ENCODE results near the gene DCUN1D2.
"Not testable (repeated sequence)": the region's sequence is repeated elsewhere in the genome, so short reads cannot be mapped to it uniquely, and the experiment has no call there.

Gene DCUN1D2

DNA sequence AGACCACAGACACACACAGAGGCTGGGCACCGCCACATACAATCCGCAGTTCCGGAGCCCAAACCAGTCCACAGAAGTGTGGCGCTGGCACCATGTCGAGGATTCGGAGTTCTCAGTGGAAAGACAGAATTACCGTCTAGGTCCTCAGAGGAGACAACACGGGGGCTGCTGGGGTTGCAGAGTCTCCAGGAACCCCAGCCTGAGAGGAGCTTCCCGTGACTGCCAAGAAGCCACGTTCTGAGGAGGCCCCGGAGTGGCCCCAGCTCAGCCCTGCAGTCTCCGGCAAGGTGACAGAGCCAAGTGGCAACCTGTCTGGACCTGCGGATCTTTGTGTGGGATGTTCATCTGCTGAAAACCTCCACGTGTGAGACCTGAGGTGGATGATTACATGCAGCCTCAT is 29.9 kb downstream of the DCUN1D2 start:
- no peak for DNase-seq

DNA sequence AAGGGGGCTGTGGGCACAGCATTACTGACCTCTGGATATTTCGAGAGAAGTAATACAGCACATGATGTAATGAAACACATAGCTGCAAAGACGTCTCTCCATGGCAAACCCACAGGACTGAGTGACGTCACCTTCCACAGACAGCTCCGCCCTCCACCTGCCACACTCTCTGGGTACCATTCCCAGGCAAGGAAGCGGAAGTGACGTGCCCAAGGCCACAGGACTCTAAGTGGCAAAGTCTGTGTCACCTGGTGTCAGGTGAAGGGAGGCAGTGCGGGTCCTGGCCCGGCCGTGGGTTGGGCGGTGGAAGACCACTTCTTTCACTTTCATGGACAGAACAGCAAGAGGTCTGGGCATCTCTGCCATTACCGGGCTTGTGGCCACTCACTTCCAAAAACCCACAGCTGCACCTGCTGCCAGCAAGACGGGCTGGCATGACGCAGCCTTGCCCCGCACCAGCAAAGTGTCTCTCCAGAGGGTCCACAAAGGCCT is 30.4 kb downstream of the DCUN1D2 start:
- DNase-seq, result no peak

DNA sequence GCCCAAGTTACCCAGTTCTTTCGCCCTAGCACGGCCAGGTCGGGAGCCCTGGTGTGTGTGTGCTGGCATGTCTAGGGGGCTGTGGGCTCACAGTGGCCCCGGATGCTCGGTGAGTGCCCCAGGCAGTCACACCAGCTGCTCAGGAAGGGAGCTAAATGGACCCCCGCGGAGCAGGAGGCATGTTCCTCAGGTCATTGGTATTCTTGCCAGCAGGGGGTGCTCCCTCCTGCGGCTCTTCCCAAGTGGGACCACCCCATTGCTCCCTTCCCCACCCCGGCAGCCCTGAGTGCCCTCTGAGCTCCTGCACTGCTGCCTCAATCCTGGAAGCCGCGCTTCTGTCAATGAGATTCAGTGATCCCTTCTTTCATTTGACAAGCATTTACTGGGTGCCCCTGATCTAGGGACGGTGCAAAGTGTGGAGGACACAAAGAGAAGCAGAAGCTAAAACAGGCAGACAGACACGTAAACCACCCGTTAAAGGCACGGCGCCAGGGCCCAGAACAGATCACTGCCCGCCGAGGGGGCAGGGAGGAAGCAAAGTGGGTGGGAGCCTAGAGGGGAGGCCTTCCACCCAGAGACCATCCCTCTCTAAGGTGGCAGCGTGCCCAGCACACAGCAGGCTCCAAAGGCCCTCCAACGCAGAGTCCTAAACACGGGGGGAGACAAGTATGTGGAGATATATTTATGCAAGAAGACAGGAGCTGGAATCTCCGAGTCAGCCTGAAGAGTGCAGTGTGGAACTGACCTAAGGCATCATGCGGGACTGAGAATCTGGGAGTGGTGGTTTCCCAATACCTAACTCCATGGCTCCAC is 32.1 kb downstream of the DCUN1D2 start:
- no peak for DNase-seq

- no peak for DNase-seq
Measured at GRCh38 chr13:113457510-113457909, 33.0 kb downstream of the DCUN1D2 start.

- DNase-seq, result no peak
Measured at GRCh38 chr13:113456116-113456702, 34.3 kb downstream of the DCUN1D2 start.

- no peak for DNase-seq
Measured at GRCh38 chr13:113455384-113455783, 35.1 kb downstream of the DCUN1D2 start.

- no peak for DNase-seq
Measured at GRCh38 chr13:113454936-113455335, 35.6 kb downstream of the DCUN1D2 start.

GRCh38 chr13:113452942-113453901 is 37.3 kb downstream of the DCUN1D2 start, which contains the start of gene ADPRHL1:
Gene ADPRHL1, minus strand, starts transcription at chr13:113453488. Its CDS starts 51 bp downstream, at chr13:113453437.
- DNase-seq, result no peak

GRCh38 chr13:113452466-113452865 is 38.0 kb downstream of the DCUN1D2 start:
- DNase-seq, result no peak

DNA sequence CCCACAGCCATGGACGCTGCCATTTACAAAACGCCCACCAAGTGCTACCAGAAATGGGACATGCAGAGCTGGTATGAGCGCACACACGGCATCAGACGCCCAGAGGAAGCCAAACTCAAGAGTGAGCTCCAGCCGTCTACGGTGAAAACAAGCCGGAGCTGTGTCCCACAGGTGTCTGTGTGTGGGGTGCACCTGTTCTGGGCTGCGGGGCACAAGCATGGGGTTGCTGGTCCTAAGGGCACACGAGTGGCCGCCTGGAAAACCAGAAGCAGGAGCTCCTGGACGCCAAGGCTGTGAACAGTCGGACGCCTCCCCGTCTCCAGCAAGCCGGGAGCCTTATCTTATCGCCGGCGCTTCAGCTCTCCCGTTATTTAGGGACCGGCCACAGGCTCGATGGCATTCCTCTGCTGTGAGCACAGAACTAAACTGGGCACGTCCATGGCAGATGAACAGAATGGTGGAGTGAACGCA is 38.5 kb downstream of the DCUN1D2 start:
- DNase-seq, result no peak

DNA sequence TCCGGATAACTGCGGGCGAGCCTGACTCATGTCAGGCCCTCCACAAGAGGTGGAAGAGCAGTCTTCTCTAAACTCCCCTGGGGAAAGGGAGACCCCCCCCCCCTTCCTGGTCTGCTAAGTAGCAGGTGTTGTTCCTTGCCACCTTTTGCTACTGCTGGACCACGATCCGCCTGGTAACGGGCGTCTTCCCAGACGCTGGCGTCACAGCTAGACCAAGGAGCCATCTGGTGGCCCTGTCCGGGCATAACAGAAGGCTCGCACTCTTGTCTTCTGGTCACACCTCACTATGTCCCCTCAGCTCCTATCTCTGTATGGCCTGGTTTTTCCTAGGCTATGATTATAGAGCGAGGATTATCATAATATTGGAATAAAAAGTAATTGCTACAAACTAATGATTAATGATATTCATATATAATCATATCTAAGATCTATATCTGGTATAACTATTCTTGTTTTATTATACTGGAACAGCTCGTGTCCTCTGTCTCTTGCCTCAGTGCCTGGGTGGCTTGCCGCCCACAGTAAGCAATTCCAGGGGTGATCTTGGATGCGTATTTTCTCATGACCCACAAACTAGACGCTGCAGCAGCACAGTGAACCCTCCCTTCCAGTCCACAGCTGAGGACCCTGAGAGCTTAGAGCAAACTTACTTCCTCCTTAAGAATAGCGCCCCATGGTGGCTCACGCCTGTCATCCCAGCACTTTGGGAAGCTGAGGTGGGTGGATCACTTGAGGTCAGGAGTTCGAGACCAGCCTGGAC is 39.5 kb downstream of the DCUN1D2 start:
- peak in 1 of 2 experiments; percentile 15 for DNase-seq

GRCh38 chr13:113450348-113450744 is 40.2 kb downstream of the DCUN1D2 start:
- not testable (repeated sequence) for DNase-seq

DNA sequence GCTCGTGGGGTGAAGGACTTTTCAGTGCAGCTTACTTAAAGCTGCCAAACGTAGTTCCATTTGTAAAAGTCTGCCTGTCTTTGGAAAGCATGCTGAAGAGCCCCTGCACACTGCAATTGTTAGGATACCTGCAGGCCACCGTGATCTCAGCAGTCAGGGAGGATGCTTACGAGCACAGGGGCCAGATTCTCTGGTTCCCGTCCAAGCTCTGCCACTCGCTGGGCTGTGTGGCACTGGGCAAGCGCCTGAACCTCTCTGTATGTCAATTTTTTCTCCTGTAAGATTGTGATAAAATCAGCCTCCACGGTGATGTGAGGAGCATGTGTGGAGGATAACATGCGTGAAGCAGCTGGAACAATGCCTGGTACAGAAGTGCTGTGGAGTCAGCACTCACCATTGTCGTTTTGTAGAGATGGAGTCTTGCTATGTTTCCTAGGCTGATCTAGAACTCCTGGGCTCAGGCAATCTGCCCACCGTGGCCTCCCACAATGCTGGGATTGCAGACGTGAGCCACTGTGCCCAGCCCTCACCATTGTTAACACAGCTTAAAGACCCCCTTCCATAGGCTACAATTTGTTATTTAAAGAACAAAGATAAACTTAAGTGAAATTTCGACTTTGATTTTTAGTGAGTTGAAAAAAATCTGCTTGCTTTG is 40.7 kb downstream of the DCUN1D2 start:
- DNase-seq, result no peak

DNA sequence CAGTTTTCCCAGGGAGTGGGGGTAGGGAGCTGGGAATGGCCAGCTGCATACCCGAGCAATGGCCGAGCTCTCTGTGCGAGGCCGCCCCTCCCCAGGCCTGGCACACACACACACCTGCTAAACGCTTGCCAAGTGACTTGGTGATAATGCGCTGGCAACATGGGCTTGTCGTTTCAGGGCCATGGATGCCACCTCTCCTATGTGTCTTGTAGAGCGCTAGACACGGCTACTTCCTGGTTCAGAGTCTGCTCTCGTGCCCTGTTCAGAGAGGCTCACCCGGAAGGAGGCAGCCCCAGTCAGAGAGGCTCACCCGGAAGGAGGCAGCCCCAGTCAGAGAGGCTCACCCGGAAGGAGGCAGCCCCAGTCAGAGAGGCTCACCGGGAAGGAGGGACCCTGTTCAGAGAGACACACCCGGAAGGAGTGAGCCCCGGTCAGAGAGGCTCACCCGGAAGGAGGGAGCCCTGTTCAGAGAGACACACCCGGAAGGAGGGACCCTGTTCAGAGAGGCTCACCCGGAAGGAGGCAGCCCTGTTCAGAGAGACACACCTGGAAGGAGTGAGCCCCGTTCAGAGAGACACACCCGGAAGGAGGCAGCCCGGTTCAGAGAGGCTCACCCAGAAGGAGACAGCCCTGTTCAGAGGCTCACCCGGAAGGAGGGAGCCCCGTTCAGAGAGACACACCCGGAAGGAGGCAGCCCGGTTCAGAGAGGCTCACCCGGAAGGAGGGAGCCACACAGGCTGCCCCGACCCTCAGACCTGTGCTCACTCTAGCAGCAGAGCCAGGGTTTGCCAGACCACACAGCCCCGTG is 41.4 kb downstream of the DCUN1D2 start:
- no peak for DNase-seq

DNA sequence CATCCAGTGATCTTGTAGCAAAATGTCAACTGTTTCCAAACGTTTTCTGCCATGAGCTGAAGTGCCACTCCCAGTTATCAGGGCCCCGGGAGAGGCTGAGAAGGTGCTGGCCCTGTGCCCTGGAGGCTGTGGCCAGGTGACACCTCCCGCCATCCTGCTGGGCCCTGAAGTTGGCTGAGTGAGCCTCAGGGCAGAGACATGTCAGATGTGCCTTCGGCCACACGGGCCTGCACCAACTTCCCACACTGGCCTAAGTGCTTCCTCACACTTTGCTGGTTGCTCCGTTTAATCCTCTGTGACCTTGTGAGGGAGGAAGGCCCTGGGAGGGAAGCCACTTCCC is 42.0 kb downstream of the DCUN1D2 start:
- DNase-seq, result no peak

DNA sequence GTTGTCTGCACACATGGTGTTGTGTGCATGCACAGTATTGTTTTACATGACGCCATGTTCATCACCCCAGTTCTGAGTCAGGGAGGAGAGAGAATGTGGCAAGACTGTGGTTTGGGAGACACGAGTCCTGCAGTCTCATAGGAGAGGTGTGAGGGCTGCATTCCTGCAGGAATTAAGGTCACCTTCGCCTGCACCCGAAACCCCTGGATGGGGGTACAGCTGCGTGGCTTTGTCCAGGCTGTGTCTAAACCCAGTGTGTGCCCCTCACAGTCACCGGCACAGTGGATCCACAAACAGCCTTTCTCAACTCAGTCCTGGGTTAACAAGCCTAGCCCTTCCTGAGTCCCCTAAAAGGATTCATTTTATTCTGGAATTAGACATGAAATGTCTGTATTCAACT is 42.9 kb downstream of the DCUN1D2 start:
- DNase-seq, result no peak

DNA sequence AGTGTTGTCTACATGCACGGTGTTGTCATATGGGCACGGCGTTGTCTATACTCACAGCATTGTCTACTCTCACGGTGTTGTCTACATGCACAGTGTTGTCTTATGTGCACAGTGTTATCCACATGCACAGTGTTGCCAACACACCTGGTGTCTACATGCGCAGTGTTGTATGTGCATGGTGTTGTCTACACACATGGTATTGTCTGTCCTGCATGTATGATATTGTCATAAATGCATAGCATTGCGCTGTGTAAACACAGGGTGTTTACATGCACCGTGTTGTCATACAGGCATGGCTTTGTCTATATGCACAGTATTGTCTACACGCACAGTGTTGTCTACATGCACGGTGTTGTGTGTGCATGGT is 44.0 kb downstream of the DCUN1D2 start:
- DNase-seq, result no peak

DNA sequence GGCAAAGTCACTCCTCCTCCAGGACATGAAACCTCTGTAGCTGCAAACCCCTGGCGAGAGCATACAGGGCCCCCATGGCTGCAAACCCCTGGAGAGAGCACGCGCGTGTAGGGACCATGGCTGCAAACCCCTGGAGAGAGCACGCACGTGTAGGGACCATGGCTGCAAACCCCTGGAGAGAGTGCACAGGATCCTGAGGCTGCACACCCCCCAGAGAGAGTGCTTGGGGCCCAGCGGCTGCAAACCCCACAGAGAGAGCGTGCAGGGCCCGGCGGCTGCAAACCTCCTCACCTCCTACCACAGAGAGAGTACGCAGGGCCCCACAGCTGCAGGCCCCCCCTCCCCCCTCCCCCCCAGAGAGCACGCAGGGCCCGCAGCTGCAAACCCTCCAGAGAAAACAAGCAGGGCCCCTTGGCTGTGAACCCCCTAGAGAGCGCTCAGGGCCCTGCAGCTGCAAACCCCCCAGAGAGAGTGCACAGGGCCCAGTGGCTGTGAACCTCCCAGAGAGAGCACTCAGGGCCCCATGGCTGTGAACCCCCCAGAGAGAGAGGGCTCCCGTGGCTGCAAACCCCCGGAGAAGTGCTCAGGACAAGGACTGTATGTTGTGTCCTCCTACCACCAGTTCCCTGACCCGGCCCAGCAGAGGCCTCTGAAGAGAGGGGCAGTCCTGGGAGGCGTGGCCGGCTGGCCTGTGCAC is 44.6 kb downstream of the DCUN1D2 start:
- no peak for DNase-seq

GRCh38 chr13:113443991-113444390 is 46.5 kb downstream of the DCUN1D2 start:
- no peak for DNase-seq

- no peak for DNase-seq
Measured at GRCh38 chr13:113442985-113443362, 47.5 kb downstream of the DCUN1D2 start.

Data from AML-193 (cell line).